Measurements from ENCODE around the gene IL15RA.
"Not testable (repeated sequence)": the region's sequence is repeated elsewhere in the genome, so short reads cannot be mapped to it uniquely, and the experiment has no call there.

The IL15RA gene

GRCh38 chr10:5948208-5948585 lies 29.1 kb downstream of the IL15RA start:
- DNase-seq = no peak

GRCh38 chr10:5947471-5948207 lies 29.7 kb downstream of the IL15RA start:
- DNase-seq = no peak

DNA sequence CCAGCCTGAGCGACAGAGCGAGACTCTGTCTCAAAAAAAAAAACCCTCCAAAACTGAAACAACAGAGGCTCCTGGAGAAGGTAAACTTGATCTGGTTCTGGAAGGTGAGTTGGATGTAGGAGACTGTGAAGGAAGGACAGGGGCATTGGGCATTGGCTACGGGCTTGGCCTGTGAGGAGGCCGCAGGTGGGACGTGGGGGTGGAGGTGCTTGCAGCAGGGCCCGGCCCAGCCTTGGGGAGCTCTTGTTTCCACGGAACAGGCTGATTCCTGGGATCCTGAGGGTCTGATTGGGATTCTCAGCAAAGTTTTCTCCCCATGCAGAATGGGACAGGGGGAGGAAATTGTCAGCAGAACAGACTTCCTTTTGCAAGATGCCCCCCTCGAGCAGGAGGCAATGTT lies 30.6 kb downstream of the IL15RA start:
- no peak for DNase-seq

- not testable (repeated sequence) for DNase-seq
Measured at GRCh38 chr10:5946419-5946775, 30.9 kb downstream of the IL15RA start.

DNA sequence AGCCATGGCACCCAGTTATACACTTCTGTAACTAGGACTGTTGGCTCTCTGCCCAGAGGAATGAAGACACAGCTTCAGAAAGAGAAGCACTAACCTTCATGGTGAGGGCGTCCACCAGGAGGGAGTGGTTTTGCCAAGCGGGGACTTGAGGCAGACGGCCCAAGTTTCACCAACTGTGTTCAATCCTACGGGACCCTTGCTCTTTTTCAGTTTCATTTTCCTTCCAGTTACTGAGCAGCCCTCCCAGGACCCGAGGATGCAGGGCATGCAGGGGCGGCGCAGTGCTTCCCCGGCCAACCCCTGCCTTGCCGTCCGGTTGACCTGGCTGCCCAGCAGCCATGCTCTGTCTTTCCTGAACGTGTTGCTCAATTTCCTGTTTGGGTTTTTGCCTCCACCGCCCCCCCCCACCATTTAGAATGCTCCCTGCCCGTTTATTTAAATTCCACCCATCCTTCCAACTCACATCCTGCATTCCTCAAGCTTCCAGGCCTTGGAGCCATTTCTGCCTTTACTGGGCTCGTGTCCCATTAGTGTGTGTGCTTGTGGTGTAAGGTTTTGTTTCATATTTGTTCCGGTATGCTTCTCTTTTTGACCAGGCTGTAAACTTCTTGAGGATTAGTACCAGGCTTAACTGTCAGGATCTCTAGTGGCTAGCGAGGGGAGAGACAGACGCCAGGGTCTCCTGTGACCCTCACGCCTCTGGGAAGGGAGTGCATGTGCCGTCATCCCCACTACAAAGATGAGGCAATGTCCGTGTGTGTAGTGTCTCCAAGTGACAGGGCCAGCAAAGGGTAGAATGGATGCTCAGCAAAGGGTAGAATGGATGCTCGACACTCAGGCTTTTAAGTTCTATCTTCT lies 31.6 kb downstream of the IL15RA start:
- no peak for DNase-seq

GRCh38 chr10:5945190-5945509 lies 32.2 kb downstream of the IL15RA start:
- no peak for DNase-seq

DNA sequence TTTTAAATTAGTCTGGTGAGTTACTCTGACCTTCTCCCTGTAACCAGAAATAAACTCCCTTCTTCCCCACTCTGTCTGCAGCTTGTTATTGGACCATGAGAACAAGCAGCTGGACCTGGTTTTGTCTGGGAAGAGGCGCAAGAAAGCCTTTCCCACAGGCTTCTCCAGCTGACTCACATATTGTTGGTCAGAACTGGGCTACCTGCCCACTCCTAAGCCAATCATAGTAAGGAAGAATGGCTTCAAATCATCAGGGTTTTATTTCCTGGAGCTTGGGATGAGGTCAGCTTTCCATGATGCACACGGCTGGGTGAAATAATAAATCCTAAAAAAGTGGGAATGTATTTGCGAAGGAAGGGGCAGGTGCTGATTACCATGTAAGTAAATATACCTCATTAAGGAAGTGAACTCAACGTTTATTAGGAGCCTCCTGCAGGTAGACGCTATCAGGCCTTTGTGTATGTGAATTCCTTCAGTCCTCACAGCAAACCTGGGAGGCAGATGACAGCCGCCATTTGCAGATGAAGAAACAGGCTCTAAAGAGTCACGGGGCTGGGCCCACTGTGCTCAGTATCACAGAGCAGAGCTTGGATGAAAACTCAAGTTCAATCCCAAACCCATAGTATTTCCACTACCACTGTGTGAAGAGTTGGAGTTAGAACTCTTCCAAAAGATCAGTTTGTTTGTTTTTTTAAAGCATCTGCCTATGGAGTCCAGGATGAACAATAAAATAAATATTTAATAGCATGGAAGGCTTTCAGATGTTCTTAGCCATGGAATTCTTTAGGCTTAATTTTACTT lies 32.8 kb downstream of the IL15RA start:
- no peak for DNase-seq

- DNase-seq = no peak
Measured at GRCh38 chr10:5943536-5943935, 33.8 kb downstream of the IL15RA start.

GRCh38 chr10:5942474-5942873 lies 34.9 kb downstream of the IL15RA start:
- DNase-seq = no peak

DNA sequence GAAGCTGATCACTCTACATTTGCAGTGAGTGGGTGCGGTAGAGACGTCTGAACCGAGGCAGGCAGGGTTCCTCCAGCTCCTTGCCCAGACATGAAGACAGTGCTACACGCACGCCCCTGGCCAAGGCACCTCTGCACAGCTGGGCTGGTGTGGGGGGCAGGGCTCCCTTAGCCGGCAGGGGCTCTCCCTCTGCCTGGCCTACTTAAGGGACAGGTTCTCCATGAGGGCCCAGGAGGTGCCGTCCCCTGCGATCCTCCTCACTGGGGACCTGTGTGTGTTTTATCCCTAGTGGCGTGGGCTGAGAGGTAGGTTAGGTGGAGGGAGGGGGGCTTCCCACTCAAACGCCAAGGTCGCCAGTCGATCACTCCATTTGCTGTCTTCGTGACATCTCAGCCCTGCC lies 35.3 kb downstream of the IL15RA start:
- no peak for DNase-seq

DNA sequence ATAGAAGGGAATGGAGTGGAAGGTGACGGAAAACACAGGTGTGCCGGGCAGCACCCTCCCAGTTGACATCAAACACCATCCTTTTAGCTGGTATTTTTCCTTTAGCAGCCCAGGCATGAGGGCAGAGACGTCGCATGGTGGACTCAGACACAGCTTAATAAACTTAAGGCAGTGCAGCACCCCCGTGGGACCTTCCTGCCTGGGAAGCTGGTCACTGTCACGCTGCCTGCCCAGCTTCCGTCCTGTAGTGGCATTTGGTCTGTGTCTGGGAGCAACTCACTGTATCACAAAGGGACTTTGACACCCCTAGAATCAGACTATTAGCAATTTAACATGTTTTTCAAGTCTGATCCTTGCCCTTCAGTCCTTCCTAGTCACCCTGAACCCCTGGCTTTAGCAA lies 35.8 kb downstream of the IL15RA start:
- no peak for DNase-seq

DNA sequence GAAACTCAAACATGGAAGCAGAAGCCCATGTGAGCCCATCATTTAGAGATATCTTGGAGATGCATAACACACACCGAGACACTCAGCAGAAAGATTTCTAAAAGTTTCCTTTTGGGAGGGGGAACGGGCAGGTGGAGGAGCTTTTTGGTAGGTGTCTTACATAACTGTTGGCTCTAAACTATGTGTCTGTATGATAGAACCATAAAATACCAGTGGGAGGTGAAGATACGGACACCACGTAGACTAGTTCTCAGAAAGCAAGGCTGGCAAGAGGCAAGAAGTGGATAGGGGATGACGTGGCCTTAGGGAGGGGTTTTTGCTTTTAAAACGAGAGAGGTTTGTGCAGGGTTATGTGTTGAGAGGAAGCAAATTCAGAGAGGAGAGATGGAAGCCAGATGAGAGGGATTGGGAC lies 36.5 kb downstream of the IL15RA start:
- no peak for DNase-seq

DNA sequence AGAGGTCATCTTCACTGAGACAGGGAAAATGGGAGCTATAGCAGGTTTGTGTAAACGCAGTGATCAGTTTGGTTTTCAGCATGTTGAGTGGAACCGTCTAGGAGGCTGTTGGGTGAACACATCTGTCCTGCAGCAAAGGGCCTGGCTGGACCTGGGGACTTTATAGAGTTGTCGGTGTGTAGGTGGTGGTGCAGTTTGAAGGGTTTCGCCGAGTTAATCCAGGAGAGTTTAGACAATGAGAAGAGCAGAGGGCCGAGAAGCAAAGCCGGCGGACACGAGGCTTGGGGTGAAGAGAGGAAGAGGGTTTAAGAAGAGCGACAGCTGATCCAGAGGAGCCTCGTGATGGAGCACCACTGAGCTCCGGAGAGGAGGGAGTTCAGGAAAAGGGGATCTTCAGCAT lies 39.1 kb downstream of the IL15RA start:
- DNase-seq = no peak

DNA sequence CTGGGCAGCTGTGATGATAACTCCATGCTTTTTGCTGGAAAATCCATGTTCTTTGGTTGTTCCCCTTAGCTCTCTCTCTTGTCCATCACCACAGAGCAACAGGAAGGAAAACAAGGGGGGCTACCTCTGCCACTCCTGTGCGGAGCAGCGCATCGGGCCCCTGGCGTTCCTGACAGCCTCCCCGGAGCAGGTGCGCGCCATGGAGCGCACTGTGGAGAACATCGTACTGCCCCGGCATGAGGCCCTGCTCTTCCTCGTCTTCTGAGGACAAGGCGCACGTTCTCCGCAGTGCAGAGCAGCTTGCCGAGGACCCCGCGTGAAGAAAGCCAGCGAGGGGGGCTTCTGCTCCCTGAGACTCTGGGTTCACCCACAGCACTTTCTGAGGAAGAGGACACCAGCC lies 40.3 kb downstream of the IL15RA start:
- no peak for DNase-seq

GRCh38 chr10:5935628-5936027 lies 41.7 kb downstream of the IL15RA start:
- DNase-seq = no peak

GRCh38 chr10:5933909-5934546 lies 43.3 kb downstream of the IL15RA start:
- DNase-seq = no peak

DNA sequence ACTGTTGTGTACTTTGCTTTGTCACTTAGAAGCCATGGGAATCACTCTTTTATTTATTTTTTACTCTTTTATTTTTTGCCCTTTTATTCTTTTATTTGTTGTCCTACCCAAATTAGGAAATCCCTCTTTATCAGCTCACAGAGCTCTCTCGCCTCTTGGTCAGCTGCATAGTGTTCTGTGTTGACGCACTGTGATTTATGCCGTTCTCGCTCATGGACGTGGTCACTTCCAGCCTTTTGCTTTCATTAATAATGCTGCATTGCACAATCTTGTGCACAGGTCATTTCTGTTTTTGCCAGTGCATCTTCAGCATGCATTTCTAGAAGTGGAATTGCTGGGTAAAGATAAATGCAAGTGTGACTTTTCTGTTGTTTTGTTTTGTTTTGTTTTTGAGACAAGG lies 45.0 kb downstream of the IL15RA start:
- no peak for DNase-seq

GRCh38 chr10:5930272-5930671 lies 47.1 kb downstream of the IL15RA start:
- DNase-seq = no peak

DNA sequence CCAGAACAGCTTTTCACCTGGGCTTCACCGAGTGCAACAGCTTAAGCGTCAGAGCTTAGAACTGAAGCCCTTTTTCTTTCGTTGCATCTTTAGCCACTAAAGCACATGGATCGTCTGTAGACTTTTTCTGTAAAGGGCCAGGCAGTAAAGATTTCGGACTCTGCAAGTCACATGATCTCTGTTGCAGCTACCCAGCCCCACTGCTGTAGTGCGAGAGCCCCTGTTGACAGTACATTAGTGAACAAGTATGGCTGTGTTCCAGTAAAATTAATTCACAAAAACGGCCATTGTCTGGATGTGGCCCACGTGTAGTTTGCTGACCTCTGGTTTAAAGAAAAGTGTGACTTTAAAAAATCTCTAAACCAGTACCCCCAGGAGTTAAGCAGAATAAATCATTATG lies 47.9 kb downstream of the IL15RA start:
- no peak for DNase-seq

DNA sequence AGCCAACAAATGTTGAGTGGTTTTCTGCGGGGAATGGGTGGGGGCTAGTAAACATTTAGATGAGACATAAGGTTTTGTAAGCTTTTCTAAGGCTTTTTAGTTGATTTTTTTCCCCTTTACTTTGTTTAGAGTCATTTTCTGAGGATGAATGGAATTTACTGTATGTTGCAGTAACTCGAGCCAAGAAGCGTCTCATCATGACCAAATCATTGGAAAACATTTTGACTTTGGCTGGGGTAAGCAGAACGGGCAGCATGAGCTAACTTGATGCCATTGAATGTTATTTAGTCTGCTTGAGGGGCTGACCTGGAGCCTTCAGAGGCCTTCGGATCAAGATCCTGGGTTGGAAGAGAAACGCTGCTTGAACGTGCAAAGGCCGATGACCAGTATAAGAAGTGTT lies 50.0 kb downstream of the IL15RA start:
- no peak for DNase-seq

DNA sequence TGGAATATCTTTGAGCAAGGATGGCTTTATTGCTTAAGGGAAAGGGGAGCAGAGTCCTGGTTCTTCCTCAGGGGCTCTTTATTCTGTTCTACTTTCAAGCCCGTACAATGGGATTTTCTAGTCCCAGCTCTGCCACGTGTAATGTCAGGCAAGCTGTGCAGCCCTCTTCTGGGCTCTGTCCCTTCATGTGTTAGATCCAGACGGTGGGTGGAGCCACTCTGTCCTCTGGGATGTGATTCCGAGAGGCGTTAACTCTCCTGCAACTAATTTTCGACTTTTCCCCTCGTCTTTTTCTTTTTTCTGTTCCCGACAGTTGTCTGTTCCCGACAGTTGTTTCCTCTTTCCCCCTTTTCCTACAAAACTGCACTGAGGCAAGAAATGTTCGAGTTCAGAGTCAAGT lies 52.5 kb downstream of the IL15RA start:
- DNase-seq = no peak

DNA sequence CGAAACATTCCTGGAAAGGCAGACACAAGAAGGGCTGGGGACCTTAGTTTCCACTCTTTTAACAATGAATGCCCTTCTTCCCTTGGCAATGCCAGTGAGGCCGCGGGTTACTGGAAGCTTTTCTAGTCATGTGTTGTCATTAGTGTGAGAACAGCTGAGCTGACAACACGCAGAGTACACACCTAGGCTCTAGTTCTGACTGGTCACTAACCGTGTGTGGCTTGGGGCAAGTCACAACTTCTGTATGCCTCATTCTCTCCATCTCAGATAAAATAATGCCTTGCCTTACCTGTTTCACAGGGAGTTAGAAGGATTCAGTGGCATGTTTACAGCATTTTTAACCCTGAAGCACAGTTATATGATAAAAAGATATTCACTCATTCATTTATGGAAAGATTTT lies 55.6 kb downstream of the IL15RA start:
- no peak for DNase-seq

GRCh38 chr10:5919568-5919967 lies 57.8 kb downstream of the IL15RA start:
- no peak for DNase-seq
